Panc1 (cell line): ENCODE results near the gene LIPC. TPM values are rescaled to one million over a fixed set of nuclear protein-coding genes. Genes with fewer than 3 reads are reported as not detected.

Source experiments
- ATAC-seq: fragments of 200-7000 bp; cut with Tn5 transposase; 2 replicates; pipeline ENCODE4 v1.9.1; 2020; ENCODE audit warnings: mild to moderate bottlenecking, moderate library complexity
- BruUV-seq: library from RNA; stranded (reverse); fragments of 400-500 nt; replicated peaks from 2 replicates; lab custom pipeline; 2021; lab: Mats Ljungman, UMichigan
- CTCF ChIA-PET: fragments of 300-600 bp; sonication (Branson Sonifier 250); formaldehyde crosslinking; loops from one replicate; lab custom pipeline; 2022; ENCODE audit warnings: antibody characterized with exemption; lab: Charles Lee
- POLR2A ChIA-PET: fragments of 300-600 bp; sonication (Branson Sonifier 250); formaldehyde crosslinking; loops from one replicate; lab custom pipeline; 2022; ENCODE audit warnings: antibody characterized with exemption; lab: Charles Lee
- DNase-seq: peaks from one replicate; pipeline ENCODE4 v3.0.0-alpha.2; 2010; ENCODE audit warnings: low read depth, low spot score
- H3K27ac ChIP-seq: 2 replicates; pipeline ENCODE4 v1.5.1; 2011; ENCODE audit warnings: mild to moderate bottlenecking, low read length, inconsistent platforms
- H3K27me3 ChIP-seq: fragments of 200-500 bp; sonication (Bioruptor generic); 2 replicates; pipeline ENCODE4 v1.6.0; 2014; ENCODE audit warnings: low read length, inconsistent platforms; ENCODE audit not compliant: control insufficient read depth, insufficient read depth
- H3K36me3 ChIP-seq: fragments of 200-500 bp; sonication (Bioruptor generic); 2 replicates; pipeline ENCODE4 v1.5.1; 2014; ENCODE audit warnings: inconsistent platforms, mild to moderate bottlenecking, low read length, moderate library complexity; ENCODE audit not compliant: control insufficient read depth, insufficient read depth
- H3K4me1 ChIP-seq: 2 replicates; pipeline ENCODE4 v1.5.1; 2011; ENCODE audit warnings: inconsistent platforms, mild to moderate bottlenecking, low read length, moderate library complexity; ENCODE audit not compliant: control insufficient read depth, insufficient read depth
- H3K4me3 ChIP-seq, 2 experiments: 2 replicates each; pipeline ENCODE4 v1.5.1; 2011 to 2012; ENCODE audit warnings: low read depth in 2 of 2, low read length in 2 of 2, mild to moderate bottlenecking in 2 of 2, inconsistent platforms in 1 of 2, moderate library complexity in 1 of 2
- H3K9me3 ChIP-seq: fragments of 200-500 bp; sonication (Bioruptor generic); 2 replicates; pipeline ENCODE4 v1.5.1; 2014; ENCODE audit warnings: low read depth, mild to moderate bottlenecking, inconsistent platforms, low read length, moderate library complexity; ENCODE audit not compliant: control insufficient read depth, insufficient read depth
- POLR2AphosphoS5 ChIP-seq: IDR thresholded peaks from 2 replicates; pipeline ENCODE4 v1.6.1; 2012; ENCODE audit warnings: mild to moderate bottlenecking, low read depth, low read length, moderate library complexity
- SIN3A ChIP-seq: IDR thresholded peaks from 2 replicates; pipeline ENCODE4 v1.6.1; 2012; ENCODE audit warnings: low read depth, mild to moderate bottlenecking, low read length, moderate library complexity, borderline replicate concordance; ENCODE audit not compliant: insufficient read depth
- TCF7L2 ChIP-seq: IDR thresholded peaks from 2 replicates; pipeline ENCODE4 v1.6.1; 2011; ENCODE audit warnings: mild to moderate bottlenecking, low read depth, low read length, inconsistent platforms
- in situ Hi-C: cut with HindIII; loops from 2 replicates; pipeline ENCODE4 v1.10.0; 2016; ENCODE audit warnings: low sequenced_read_pairs, low pct_unique_long_range_greater_than_20kb
- intact Hi-C: fragments of 100-400 bp; cut with micrococcal nuclease; formaldehyde crosslinking; loops from one replicate; pipeline ENCODE4 v1.10.0; 2022; ENCODE audit not compliant: unreplicated experiment
- total RNA-seq: library from RNA; stranded (reverse); gene quantifications from one replicate; pipeline ENCODE4 v1.2.1, GENCODE V29; 2021; ENCODE audit not compliant: unreplicated experiment
- TF ChIP-seq, protein P1 (sequence below): fragments of 450-650 bp; IDR thresholded peaks from 2 replicates; pipeline ENCODE4 v1.5.1; 2017; ENCODE audit warnings: mild to moderate bottlenecking
- TF ChIP-seq, protein P2 (sequence below), 2 experiments: IDR thresholded peaks; 2 replicates each; pipeline ENCODE4 v1.6.1; 2011 to 2012; ENCODE audit warnings: low read depth in 2 of 2, control low read depth in 1 of 2, low read length in 1 of 2, mild to moderate bottlenecking in 1 of 2, moderate library complexity in 1 of 2; ENCODE audit not compliant: insufficient read depth in 1 of 2

LIPC gene
- total RNA-seq, 1 experiment from 2014 or later, result not detected

DNA sequence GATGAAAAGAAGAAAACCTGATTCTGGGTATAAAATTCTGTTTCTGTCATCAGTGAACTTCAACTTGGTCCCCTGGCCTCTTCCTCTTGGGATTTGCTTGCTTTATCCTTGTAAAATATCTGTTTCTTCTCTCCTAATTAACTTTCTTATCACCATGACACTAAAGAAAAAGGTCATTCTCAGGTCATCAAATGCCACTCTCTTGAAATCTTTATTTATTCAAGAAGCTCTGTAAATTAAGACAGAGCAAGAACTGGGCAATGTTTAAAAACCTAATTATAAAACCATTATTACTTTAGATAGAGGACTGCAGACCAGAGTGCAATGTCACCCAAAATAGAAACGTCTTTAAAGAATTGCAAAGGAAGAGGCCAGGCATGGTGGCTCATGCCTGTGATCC, 6.0 kb upstream of the LIPC start:
- in situ Hi-C loops, result no loop called here
- intact Hi-C loops, result no loop called here
- Histone ChIP-seq H3K36me3 (no peaks in the 10 kb centered on the region), H3K27ac (no peak overlapping the region), H3K9me3 (no peaks in the 10 kb centered on the region), H3K27me3 (no peaks in the 10 kb centered on the region), H3K4me1 (peaks cover 2% of the 10 kb centered on the region; the same call in 1 of the 2 replicates), H3K4me3 (no peak overlapping the region)
- ATAC-seq, result no peak
- POLR2A ChIA-PET, result no interaction called here
- DNase-seq, result no peak
- no TSS peak for BruUV-seq
- CTCF ChIA-PET, result no interaction called here
- no peak for TF ChIP-seq SIN3A
- TF ChIP-seq, protein P1, sequence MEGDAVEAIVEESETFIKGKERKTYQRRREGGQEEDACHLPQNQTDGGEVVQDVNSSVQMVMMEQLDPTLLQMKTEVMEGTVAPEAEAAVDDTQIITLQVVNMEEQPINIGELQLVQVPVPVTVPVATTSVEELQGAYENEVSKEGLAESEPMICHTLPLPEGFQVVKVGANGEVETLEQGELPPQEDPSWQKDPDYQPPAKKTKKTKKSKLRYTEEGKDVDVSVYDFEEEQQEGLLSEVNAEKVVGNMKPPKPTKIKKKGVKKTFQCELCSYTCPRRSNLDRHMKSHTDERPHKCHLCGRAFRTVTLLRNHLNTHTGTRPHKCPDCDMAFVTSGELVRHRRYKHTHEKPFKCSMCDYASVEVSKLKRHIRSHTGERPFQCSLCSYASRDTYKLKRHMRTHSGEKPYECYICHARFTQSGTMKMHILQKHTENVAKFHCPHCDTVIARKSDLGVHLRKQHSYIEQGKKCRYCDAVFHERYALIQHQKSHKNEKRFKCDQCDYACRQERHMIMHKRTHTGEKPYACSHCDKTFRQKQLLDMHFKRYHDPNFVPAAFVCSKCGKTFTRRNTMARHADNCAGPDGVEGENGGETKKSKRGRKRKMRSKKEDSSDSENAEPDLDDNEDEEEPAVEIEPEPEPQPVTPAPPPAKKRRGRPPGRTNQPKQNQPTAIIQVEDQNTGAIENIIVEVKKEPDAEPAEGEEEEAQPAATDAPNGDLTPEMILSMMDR, result no peak
- TF ChIP-seq TCF7L2, result no peak
- TF ChIP-seq POLR2AphosphoS5, result no peak
- TF ChIP-seq, protein P2, sequence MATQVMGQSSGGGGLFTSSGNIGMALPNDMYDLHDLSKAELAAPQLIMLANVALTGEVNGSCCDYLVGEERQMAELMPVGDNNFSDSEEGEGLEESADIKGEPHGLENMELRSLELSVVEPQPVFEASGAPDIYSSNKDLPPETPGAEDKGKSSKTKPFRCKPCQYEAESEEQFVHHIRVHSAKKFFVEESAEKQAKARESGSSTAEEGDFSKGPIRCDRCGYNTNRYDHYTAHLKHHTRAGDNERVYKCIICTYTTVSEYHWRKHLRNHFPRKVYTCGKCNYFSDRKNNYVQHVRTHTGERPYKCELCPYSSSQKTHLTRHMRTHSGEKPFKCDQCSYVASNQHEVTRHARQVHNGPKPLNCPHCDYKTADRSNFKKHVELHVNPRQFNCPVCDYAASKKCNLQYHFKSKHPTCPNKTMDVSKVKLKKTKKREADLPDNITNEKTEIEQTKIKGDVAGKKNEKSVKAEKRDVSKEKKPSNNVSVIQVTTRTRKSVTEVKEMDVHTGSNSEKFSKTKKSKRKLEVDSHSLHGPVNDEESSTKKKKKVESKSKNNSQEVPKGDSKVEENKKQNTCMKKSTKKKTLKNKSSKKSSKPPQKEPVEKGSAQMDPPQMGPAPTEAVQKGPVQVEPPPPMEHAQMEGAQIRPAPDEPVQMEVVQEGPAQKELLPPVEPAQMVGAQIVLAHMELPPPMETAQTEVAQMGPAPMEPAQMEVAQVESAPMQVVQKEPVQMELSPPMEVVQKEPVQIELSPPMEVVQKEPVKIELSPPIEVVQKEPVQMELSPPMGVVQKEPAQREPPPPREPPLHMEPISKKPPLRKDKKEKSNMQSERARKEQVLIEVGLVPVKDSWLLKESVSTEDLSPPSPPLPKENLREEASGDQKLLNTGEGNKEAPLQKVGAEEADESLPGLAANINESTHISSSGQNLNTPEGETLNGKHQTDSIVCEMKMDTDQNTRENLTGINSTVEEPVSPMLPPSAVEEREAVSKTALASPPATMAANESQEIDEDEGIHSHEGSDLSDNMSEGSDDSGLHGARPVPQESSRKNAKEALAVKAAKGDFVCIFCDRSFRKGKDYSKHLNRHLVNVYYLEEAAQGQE (IDR thresholded peaks at IDR 0.05; ENCODE audit: insufficient read depth in 1 of 2, low read depth in 2 of 2, low read length in 1 of 2), result no peak

DNA sequence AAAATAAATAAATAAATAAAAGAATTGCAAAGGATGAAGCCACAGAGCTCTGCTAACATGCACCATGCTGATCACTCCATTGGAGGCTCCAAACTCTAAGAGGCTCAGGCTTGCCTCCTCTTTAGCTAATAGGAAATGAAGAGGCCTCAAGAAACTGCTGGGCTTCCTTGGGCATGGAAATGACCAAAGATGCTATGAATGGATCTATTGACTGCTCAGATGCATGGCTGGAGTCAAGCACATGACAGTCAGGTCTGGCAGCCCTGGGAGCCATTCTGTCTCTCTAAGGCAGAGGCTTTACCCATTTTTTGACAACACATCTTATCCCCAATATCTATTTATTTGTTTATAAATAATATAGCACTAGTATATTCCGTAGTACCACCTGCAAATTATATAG, 5.3 kb upstream of the LIPC start:
- ChIA-PET CTCF (no interaction called here), POLR2A (no interaction called here)
- intact Hi-C loops (no loop called here), in situ Hi-C loops (no loop called here)
- no peaks in the 10 kb centered on the region for H3K9me3 ChIP-seq
- no peak for ATAC-seq
- no peak for DNase-seq
- no peaks in the 10 kb centered on the region for H3K27me3 ChIP-seq
- H3K27ac ChIP-seq, result no peak overlapping the region
- H3K4me1 ChIP-seq, result peaks cover 2% of the 10 kb centered on the region; the same call in 1 of the 2 replicates
- no peaks in the 10 kb centered on the region for H3K36me3 ChIP-seq
- BruUV-seq, result no TSS peak
- no peak overlapping the region for H3K4me3 ChIP-seq
- TF ChIP-seq, protein P2 (IDR thresholded peaks at IDR 0.05; ENCODE audit: insufficient read depth in 1 of 2, low read depth in 2 of 2, low read length in 1 of 2), result no peak
- TF ChIP-seq SIN3A, result no peak
- TF ChIP-seq, protein P1, result no peak
- no peak for TF ChIP-seq TCF7L2
